Effector memory CD4-positive, alpha-beta T cell (primary cell): Measurements from ENCODE around the gene NCAM2.

Experiments
- DNase-seq, 3 donors: peaks; one replicate each; pipeline ENCODE4 v3.0.0-alpha.2; 2020
- H3K27ac ChIP-seq: 2 replicates; pipeline ENCODE4 v1.7.0; 2013; ENCODE audit warnings: mild to moderate bottlenecking, low read length, moderate library complexity; ENCODE audit not compliant: insufficient read depth, poor library complexity, severe bottlenecking
- H3K27me3 ChIP-seq: replicated peaks from 2 replicates; pipeline ENCODE4 v1.7.0; 2013; ENCODE audit warnings: mild to moderate bottlenecking, low read length; ENCODE audit not compliant: insufficient read depth, control insufficient read depth, poor library complexity, severe bottlenecking
- H3K36me3 ChIP-seq: 2 replicates; pipeline ENCODE4 v1.7.0; 2013; ENCODE audit warnings: mild to moderate bottlenecking, low read length, moderate library complexity; ENCODE audit not compliant: control insufficient read depth, insufficient read depth
- H3K4me1 ChIP-seq: 2 replicates; pipeline ENCODE4 v1.7.0; 2013; ENCODE audit warnings: low read length, mild to moderate bottlenecking; ENCODE audit not compliant: control insufficient read depth, insufficient read depth, poor library complexity, severe bottlenecking
- H3K4me3 ChIP-seq: 2 replicates; pipeline ENCODE4 v1.7.0; 2013; ENCODE audit warnings: low read length, low read depth, mild to moderate bottlenecking; ENCODE audit not compliant: insufficient read depth, poor library complexity, severe bottlenecking
- H3K9me3 ChIP-seq: 2 replicates; pipeline ENCODE4 v1.7.0; 2013; ENCODE audit warnings: mild to moderate bottlenecking, low read length, moderate library complexity; ENCODE audit not compliant: control insufficient read depth

The NCAM2 gene

GRCh38 chr21:21415741-21416140 is 417.5 kb downstream of the NCAM2 start:
- no peaks in the 10 kb centered on the region for H3K27me3 ChIP-seq
- no peaks in the 10 kb centered on the region for H3K9me3 ChIP-seq
- no peak overlapping the region for H3K27ac ChIP-seq
- H3K36me3 ChIP-seq = no peaks in the 10 kb centered on the region
- no peak for DNase-seq
- no peaks in the 10 kb centered on the region for H3K4me1 ChIP-seq
- H3K4me3 ChIP-seq = no peak overlapping the region

DNA sequence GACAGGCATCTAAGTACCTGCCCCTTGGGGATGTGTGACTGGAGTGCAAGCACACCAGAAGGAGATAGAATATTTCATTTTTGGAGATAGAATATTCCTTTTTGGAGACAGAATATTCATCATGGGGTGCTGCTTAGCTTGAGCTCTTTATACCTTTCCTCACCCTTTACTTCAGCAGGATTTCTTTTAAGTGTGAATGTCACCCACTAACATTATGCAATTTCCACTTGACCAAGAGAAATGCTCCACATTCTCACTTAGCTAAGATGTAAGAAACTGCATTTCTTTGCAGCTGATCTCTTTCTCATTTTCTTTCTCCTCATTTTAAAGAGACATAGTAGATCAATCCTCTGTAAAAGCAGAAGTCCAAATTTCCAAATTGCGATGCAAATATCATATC is 436.7 kb downstream of the NCAM2 start:
- Histone ChIP-seq H3K9me3 (no peaks in the 10 kb centered on the region), H3K27ac (no peak overlapping the region), H3K4me1 (no peaks in the 10 kb centered on the region), H3K27me3 (no peaks in the 10 kb centered on the region), H3K4me3 (no peak overlapping the region), H3K36me3 (no peaks in the 10 kb centered on the region)
- no peak for DNase-seq

DNA sequence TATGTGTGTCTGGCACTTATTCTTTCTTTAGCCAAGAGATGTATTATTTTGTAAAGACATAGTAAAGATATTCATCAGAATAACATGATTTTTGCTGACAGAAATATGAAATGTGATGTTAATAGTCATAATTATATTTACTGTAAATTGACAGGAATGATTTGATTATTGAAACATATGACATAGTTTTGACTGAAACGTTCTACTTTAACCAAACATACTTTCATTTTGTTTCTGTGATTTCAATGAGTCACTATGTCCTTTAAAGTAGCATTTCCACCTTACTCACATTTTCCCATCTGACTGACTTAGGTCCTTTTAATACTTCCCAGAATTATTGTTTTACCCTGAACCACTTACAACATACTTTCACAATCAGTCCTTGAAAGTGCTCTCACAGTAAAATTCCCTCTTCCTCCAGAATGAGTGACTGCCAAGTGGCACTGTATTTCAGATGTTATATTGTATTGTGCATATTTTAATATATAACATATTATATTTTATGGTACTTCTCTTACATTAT is 437.9 kb downstream of the NCAM2 start:
- DNase-seq = no peak
- H3K9me3 ChIP-seq = no peaks in the 10 kb centered on the region
- H3K36me3 ChIP-seq = no peaks in the 10 kb centered on the region
- no peaks in the 10 kb centered on the region for H3K4me1 ChIP-seq
- no peak overlapping the region for H3K4me3 ChIP-seq
- H3K27ac ChIP-seq = no peak overlapping the region
- no peaks in the 10 kb centered on the region for H3K27me3 ChIP-seq

GRCh38 chr21:21439761-21440160 is 441.6 kb downstream of the NCAM2 start:
- Histone ChIP-seq H3K4me3 (no peak overlapping the region), H3K27ac (no peak overlapping the region), H3K4me1 (no peaks in the 10 kb centered on the region), H3K36me3 (no peaks in the 10 kb centered on the region), H3K27me3 (no peaks in the 10 kb centered on the region), H3K9me3 (no peaks in the 10 kb centered on the region)
- DNase-seq = no peak

GRCh38 chr21:21457077-21457476 is 458.9 kb downstream of the NCAM2 start:
- H3K27me3 ChIP-seq = no peaks in the 10 kb centered on the region
- H3K9me3 ChIP-seq = no peaks in the 10 kb centered on the region
- no peaks in the 10 kb centered on the region for H3K4me1 ChIP-seq
- H3K36me3 ChIP-seq = no peaks in the 10 kb centered on the region
- no peak for DNase-seq
- no peak overlapping the region for H3K27ac ChIP-seq
- H3K4me3 ChIP-seq = no peak overlapping the region

DNA sequence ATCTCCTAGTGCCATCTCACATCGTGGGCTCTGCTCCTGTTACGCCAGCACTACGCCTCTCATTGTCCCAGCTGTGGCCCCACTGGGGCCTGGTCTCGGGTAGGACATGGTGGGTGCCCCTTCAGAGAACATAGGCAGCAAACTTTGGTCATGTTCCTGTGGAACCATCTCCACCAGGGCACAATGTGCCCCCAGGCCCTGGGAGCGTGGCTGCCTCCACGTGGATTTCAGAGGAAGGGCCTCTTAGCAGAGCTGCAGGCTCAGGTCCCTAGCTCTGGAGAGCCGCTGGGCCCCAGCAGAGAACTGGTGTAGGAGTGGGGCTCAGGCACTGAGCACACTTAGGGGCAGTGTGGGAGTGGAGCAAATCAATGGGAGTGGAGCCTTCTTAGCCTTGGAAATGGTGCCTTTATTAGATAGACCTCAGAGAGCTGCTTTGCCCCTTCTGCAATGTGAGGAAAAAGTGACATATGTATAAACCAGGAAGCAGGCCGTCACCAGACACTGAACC is 460.0 kb downstream of the NCAM2 start:
- no peak for DNase-seq
- Histone ChIP-seq H3K36me3 (no peaks in the 10 kb centered on the region), H3K27me3 (no peaks in the 10 kb centered on the region), H3K4me3 (no peak overlapping the region), H3K9me3 (no peaks in the 10 kb centered on the region), H3K27ac (no peak overlapping the region), H3K4me1 (no peaks in the 10 kb centered on the region)

GRCh38 chr21:21460979-21461378 is 462.8 kb downstream of the NCAM2 start:
- Histone ChIP-seq H3K9me3 (no peaks in the 10 kb centered on the region), H3K4me3 (no peak overlapping the region), H3K4me1 (no peaks in the 10 kb centered on the region), H3K27ac (no peak overlapping the region), H3K36me3 (no peaks in the 10 kb centered on the region), H3K27me3 (no peaks in the 10 kb centered on the region)
- no peak for DNase-seq

DNA sequence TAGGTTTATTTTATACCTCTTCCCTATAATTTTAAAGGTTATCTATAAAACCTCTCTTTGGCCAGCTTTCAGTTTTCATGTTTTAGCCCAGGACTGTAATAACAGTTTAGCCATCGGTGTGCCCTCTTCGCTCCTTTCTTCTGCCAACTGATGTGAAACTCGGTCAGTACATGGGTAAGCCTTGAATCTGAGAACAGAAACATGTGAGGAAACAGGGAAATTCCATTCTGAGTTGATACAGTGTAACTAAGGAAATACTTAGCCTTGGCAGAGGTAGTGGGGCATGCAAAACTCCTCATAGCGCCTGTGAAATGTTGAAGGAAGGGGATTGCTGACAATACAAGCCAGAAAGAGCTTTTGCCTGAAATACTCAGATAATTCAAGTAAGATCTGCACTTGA is 465.2 kb downstream of the NCAM2 start:
- Histone ChIP-seq H3K4me1 (no peaks in the 10 kb centered on the region), H3K36me3 (no peaks in the 10 kb centered on the region), H3K27ac (no peak overlapping the region), H3K4me3 (no peak overlapping the region), H3K27me3 (no peaks in the 10 kb centered on the region), H3K9me3 (no peaks in the 10 kb centered on the region)
- no peak for DNase-seq

DNA sequence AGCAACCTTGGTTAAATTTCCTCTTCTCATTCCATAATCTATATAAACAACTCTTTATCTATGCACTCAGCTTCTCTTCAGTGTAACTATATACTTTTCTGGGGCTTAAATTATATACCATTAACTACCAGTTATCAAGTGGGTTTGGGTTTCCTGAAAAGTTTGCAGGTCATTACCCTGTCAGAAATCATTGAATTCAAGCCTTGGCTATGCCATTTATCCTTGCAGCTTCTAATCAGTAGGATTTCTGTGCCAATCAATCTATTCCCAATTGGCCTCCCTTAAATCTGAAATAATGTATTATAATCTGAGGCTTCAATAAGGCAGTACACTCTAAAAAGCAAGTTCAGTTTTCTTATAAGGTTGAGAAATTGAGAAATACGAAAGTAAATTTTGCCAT is 466.5 kb downstream of the NCAM2 start:
- no peaks in the 10 kb centered on the region for H3K27me3 ChIP-seq
- no peak overlapping the region for H3K27ac ChIP-seq
- H3K9me3 ChIP-seq = no peaks in the 10 kb centered on the region
- no peaks in the 10 kb centered on the region for H3K36me3 ChIP-seq
- no peaks in the 10 kb centered on the region for H3K4me1 ChIP-seq
- H3K4me3 ChIP-seq = no peak overlapping the region
- no peak for DNase-seq

GRCh38 chr21:21466752-21467151 is 468.5 kb downstream of the NCAM2 start:
- Histone ChIP-seq H3K4me3 (no peak overlapping the region), H3K4me1 (no peaks in the 10 kb centered on the region), H3K27ac (no peak overlapping the region), H3K36me3 (no peaks in the 10 kb centered on the region), H3K27me3 (no peaks in the 10 kb centered on the region), H3K9me3 (no peaks in the 10 kb centered on the region)
- no peak for DNase-seq
